GM10847 (cell line): ENCODE measurements around the gene GALR2.

Experiments
- POLR2A ChIP-seq: IDR thresholded peaks from 2 replicates; pipeline ENCODE4 v1.6.1; 2011; ENCODE audit not compliant: insufficient read length; ENCODE audit errors: extremely low read depth

GALR2 gene

GRCh38 chr17:76085066-76085730, 10.6 kb downstream of the GALR2 start:
- no peak for TF ChIP-seq POLR2A

GRCh38 chr17:76085731-76086366, 11.3 kb downstream of the GALR2 start:
- no peak for TF ChIP-seq POLR2A

- no peak for TF ChIP-seq POLR2A
Measured at GRCh38 chr17:76086384-76086783, 11.8 kb downstream of the GALR2 start.

- no peak for TF ChIP-seq POLR2A
Measured at GRCh38 chr17:76087531-76087930, 12.9 kb downstream of the GALR2 start.

- TF ChIP-seq POLR2A: no peak
Measured at GRCh38 chr17:76088041-76088867, 13.7 kb downstream of the GALR2 start.

- TF ChIP-seq POLR2A: no peak
Measured at GRCh38 chr17:76088868-76089576, 14.4 kb downstream of the GALR2 start.

- no peak for TF ChIP-seq POLR2A
Measured at GRCh38 chr17:76089680-76090516, 15.3 kb downstream of the GALR2 start.

GRCh38 chr17:76090517-76091129, 16.0 kb downstream of the GALR2 start:
- no peak for TF ChIP-seq POLR2A

GRCh38 chr17:76091526-76092286, 17.1 kb downstream of the GALR2 start:
- TF ChIP-seq POLR2A: no peak

GRCh38 chr17:76092526-76093413, 18.2 kb downstream of the GALR2 start:
- TF ChIP-seq POLR2A: no peak

GRCh38 chr17:76094046-76094445, 19.5 kb downstream of the GALR2 start:
- no peak for TF ChIP-seq POLR2A

- TF ChIP-seq POLR2A: no peak
Measured at GRCh38 chr17:76095943-76096342, 21.4 kb downstream of the GALR2 start.
